Stimulated activated CD4-positive, alpha-beta T cell treated with anti-CD3 and anti-CD28 coated beads, Interleukin-4, amount 100 ng/mL, for 48 hours (primary cell): ENCODE data around the gene THAP6.
"Not testable (repeated sequence)": the region's sequence is repeated elsewhere in the genome, so short reads cannot be mapped to it uniquely, and the experiment has no call there.

Source experiments
- DNase-seq, 2 donors: peaks; one replicate each; pipeline ENCODE4 v3.0.0-alpha.2; 2020; ENCODE audit warnings: low read depth in 2 of 2

Gene THAP6

DNA sequence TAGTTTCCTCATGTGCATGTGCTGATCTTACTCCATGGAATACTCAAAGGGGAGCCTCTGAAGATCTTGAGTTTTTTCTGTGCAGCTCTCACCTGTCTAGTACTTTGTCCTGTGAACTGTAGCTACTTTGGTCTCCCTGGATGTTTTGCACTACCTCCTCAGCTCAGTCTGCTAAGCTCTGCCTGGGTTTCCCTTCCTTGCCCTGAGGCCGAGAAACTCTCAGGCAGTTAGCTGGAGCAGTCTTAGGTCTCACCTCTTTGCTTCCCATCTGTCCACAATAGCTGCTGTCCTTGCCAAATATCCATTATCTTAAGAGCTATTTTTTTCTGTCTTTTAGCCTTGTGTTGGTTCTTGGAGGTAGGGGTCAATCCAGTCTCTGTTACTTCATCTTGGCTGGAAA is 11.6 kb downstream of the THAP6 start:
- no peak for DNase-seq

DNA sequence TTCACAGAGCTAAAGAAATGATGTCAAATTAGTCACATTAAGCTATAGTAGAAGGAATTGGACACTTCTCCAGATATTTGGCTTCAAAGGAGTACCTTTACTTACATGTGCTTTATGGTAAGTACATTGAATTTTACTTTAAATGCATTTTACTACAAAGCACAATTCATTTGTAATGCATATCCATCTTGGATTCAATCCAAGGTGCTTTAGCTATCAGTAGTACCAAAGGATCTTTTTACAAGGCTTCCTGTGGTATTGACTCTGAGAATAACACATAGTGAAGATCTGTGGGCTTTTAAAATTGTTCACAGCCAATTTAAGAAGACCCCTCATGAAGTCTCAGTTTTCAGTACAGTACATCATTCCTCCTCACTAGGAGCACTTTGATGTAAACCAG is 13.2 kb downstream of the THAP6 start:
- no peak for DNase-seq

DNA sequence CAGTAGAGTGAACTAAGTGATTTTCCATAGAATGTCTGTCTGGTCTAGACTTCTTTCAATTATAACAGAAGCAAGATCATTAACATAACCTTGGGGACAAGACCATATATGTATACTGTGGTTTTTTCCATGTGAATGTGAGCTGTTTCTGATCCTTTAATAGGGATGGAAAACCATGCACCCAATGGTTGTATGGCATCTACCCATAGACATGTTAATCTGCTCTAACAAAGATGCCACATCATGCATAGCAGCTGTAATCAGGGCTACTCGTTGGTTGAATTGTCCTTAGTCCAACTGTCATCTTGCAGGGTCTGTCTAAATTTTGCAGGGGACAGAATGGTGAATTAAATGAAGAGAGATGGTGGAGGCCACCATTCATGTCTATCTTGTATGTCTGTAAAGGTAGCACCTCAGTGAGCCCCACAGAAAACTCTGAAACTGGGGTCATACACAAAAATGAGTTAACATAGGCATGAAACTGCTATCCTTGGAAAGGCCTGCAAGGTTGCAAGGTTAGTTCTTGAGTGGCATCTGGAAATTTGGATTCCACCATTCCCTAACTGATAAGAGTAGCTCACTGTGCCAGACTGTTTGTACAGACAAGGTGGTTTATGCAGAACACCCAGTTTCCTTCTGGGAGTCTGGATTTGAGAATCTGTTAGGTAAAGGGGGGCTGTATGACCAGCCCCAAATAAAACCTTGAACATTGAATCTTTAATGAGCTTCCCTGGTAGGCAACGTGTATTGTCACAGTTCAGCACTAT is 16.5 kb downstream of the THAP6 start:
- no peak for DNase-seq

DNA sequence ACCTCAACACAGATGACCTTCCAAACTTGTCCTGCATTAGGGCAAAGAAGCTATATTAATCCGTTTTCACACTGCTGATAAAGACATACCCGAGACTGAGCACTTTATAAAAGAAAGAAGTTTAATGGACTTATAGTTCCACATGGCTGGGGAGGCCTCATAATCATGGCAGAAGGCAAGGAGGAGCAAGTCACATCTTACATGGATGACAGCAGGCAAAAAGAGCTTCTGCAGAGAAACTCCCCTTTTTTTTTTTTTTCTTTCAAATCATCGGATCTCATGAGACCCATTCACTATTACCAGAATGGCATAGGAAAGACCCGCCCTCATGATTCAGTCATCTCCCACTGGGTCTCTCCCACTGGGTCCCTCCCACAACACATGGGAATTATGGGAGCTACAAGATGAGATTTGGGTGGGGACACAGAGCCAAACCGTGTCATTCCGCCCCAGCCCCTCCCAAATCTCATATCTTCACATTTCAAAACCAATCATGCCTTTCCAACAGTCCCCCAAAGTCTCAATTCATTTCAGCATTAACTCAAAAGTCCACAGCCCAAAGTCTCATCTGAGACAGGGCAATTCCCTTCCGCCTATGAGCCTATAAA is 17.4 kb downstream of the THAP6 start:
- not testable (repeated sequence) for DNase-seq

DNA sequence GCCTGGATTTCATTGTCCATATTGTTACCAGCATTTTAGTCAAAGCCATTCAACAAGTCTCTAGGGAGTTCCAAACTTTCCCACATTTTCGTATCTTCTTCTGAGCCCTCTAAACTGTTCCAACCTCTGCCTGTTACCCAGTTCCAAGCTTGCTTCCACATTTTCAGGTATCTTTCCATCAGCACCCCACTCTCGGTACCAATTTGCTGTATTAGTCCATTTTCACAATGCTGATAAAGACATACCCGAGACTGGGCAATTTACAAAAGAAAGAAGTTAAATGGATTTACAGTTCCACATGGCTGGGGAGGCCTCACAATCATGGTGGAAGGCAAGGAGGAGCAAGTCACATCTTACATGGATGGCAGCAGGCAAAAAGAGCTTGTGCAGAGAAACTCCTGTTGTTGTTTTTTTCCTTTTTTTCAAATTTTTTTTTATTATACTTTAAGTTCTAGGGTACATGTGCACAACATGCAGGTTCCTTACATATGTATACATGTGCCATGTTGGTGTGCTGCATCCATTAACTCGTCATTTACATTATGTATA is 19.1 kb downstream of the THAP6 start:
- DNase-seq = not testable (repeated sequence)

DNA sequence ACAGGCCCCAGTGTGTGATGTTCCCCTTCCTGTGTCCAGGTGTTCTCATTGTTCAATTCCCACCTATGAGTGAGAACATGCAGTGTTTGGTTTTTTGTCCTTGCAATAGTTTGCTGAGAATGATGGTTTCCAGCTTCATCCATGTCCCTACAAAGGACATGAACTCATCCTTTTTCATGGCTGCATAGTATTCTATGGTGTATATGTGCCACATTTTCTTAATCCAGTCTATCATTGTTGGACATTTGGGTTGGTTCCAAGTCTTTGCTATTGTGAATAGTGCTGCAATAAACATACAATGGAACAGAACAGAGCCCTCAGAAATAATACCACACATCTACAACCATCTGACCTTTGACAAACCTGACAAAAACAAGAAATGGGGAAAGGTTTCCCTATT is 19.7 kb downstream of the THAP6 start:
- DNase-seq = not testable (repeated sequence)

DNA sequence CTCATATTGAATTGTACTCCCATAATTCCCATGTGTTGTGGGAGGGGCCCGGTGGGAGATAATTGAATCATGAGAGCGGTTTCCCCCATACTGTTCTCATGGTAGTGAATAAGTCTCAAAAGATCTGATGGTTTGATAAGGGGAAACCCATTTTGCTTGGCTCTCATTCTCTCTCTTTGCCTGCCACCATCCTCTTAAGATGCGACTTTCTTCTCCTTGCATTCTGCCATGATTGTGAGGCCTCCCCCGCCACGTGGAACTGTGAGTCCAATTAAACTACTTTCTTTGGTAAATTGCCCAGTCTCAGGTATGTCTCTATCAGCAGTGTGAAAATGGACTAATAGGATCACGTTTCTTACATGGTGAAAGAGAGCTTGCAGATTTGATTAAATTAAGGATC is 23.0 kb downstream of the THAP6 start:
- not testable (repeated sequence) for DNase-seq

DNA sequence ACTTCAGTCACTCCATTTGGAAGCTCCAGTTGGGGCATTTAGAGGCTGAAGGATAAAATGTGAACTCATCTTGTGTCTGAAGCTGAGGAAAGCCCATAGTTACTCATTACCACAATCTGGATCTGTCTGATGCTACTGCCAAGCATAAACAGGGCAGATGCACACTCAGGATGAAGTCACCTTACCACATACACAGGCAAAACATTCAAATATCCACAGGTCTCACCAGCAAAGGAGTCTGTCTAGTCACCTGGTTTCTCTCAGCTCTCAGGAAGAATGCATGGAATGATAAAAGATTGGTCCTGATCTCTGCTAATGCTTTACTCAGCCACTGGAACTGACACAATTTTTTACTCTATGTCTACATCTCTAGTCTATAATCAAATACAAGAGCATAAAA is 28.6 kb downstream of the THAP6 start:
- no peak for DNase-seq

DNA sequence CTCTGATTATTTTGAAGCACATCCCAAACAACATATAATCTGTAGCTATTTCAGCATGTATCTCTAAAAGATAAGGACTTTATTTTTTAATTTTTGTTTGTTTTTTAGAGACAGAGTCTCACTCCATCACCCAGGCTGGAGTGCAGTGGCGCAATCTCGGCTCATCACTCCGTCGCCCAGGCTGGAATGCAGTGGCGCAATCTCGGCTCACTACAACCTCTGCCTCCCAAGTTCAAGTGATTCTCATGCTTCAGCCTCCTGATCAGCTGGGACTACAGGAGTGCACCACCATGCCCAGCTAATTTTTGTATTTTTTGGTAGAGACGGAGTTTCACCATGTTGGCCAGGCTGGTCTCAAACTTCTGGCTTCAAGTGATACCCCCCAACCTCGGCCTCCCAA is 29.9 kb downstream of the THAP6 start:
- not testable (repeated sequence) for DNase-seq

DNA sequence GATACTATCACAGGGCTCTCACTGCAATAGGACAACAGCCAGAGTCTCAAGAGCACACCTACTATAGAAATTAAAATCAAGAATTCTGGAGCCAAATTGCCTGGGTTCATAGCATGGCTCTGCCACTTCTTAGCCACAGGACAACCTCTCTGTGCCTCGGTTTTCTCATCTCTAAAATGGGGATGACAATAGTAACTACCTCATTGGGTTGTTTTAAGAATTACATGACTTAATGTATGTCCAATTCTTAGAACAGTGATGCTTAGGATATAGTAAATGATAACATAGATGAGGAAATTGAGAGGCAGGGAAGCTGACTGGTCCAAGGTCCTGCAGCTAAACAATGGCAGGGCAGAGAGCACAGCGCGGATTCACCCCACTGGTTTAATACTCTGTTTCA is 30.6 kb downstream of the THAP6 start:
- DNase-seq = no peak

DNA sequence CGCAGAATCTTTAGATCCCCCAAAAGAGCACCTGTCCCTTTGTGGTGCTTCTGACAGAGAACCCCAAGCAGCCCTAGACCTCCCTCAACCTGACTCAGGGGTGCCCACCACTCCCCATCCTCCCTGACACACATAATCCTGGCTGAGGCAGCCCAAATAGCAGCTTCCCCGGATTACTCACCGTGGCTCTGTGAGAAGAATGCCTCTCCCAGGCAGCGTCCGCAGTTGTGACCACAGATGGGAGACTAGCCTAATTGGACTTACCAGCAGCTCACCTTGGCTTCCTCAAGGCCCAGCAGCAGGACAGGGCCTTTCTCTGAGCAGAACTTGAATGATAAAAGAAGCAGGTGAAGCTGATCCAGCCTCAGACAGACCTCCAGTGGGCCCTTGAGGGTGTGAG is 31.3 kb downstream of the THAP6 start:
- no peak for DNase-seq

DNA sequence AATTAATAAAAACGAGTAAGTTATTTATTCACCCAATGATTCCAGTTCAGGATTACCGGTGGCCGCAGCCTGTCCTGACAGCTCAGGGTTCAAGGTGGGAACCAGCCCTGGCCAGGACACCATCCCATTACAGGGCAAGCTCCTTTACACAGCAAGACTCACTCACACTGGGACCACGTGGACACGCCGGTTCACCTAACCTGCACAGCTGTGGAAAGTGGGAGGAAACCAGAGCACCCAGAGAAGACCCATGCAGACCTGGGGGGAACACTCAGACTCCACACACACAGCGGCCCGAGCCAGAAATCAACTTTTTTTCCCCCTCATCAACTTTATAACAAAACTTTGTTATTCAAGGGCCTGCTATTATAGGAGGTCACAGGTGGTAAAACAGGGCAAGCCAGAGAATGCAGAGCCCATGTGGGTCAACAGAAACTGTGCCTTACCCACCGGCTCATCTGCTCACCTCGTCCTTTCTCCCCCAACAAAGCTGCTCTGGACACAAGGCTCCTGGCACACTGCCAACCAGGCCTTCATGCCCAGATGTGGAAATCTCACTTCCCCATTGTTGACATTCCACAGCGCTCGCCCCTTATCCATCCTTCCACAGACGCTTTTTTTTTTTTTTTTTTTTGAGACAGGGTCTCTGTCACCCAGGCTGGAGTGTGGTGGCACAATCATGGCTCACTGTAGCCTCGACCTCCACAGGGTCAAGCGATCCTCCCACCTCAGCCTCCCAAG is 33.5 kb downstream of the THAP6 start:
- no peak for DNase-seq

DNA sequence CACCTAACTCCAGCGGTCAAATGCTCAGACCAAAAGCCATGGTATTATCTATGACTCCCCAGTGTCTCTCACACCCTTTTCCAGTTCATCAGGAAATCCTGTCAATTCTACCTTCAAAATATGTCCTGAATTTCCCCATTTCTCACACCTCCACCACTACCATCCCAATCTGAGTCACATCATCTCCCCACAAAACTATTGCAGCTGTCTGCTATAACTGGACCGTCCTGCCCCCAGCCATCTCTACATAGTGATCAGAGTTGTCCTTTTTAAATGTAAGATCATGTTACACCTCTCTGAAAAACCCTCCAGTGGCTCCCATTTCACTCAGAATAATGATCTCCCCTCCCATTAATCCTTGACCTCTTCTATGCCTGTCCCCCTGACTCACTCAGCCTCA is 34.7 kb downstream of the THAP6 start:
- no peak for DNase-seq

DNA sequence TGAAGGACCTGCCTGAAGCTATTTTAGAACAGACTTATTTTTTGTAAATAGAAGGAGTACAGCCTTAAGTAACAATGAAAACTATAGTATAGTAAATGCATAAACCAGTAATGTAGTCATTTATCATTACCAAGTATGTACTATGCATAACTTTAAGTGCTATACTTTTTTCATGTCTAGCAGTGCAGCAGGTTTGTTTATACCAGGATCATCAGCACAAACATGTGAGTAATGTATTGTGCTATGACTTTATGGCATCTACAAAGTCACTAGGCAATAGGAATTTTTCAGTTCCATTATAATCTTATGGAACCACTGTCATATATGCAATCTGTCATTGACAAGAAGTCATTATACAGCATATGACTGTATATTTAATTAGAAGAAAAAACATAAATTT is 38.2 kb downstream of the THAP6 start:
- DNase-seq = no peak

DNA sequence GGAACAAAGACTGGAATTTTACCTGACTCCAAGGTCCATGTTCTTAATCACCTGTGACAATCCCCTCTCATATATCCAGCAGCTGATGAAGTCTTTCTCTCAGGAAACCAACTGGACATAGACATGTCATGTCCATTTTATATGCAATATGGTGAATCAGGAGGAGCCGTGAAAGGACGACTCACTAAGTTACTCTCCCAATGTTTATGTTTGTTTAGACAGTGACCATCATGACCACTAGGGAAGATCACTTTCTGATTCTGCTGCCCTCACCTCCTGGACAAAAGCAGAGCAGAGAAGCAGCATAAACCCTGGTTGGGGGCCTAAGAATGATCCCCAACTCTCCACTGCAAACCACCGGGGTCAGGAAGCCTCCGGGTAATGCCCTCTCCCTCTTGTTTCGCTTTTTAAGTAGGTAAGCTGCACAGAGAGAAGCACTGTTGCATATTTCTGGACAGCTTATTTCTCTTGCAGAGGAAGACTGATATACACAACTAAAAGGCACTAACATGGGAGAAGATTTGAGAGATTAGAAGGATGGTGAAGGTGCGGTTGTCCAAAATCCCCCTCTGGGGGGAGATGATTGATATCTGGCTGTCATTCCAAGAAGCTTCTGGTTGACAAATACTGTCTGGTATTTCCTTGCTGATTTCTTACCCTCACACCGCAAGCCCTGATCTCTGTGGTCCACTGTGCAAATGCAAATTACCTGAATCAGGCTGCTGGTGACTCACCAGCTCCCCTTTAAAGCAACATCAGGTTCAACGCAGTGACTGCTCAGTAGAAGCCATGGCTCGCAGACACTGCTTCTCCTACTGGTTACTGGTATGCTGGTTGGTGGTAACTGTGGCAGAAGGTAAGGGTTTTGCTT is 41.3 kb downstream of the THAP6 start, which contains the start of gene ODAPH:
Gene ODAPH, plus strand, starts transcription at position 773 of the 871 bp plus-strand sequence. Its CDS starts 17 bp downstream, at position 790.
- DNase-seq = peak in 1 of 2 donors; percentile 21

DNA sequence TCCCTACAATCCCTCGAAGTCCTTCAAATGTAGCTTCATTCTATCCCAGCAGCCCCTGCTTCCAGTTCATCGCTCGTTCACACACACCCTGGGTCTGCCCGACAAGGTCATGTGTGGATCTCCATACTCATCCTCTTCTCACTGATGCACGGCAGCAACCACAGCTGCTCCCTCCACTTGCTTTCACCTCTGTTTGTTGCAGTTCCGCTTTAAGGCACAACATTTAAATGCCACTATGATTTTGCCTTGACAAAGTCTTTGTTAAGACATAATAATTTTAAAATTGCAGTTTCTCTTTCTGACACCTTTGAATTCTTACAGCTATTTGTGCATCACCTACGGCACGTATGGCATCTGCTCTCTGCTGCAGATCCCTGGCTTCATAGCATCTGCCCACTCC is 43.4 kb downstream of the THAP6 start:
- DNase-seq = no peak

DNA sequence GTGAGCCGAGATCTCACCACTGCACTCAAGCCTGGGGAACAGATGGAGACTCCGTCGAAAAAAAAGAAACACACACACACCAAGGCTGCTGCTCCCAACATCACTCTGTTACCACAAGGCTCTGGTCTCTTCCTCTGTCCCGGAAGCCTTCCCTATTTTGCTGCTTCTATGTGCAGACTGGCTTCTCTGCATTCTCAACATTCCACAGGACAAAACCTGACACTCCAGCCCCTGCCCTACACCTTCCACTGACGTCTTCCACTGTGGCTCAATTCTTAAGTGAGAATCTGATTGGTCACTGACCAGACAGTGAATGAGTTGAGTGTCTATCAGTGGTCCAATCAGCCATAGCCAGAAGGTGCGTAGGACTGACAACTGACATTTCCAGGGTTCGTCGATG is 47.5 kb downstream of the THAP6 start:
- DNase-seq = no peak

DNA sequence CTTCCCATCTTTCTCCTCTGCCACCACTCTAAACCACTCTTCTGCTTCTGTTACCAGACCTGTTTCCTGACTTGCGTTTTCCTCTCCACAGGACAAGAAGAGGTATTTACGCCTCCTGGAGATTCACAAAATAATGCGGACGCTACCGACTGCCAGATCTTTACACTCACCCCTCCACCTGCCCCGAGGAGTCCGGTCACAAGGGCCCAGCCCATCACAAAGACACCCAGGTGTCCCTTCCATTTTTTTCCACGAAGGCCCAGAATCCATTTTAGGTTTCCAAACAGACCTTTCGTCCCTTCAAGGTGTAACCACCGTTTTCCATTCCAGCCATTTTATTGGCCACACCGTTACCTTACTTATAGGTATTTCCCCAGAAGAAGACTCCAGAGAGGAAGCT is 49.8 kb downstream of the THAP6 start:
- no peak for DNase-seq

DNA sequence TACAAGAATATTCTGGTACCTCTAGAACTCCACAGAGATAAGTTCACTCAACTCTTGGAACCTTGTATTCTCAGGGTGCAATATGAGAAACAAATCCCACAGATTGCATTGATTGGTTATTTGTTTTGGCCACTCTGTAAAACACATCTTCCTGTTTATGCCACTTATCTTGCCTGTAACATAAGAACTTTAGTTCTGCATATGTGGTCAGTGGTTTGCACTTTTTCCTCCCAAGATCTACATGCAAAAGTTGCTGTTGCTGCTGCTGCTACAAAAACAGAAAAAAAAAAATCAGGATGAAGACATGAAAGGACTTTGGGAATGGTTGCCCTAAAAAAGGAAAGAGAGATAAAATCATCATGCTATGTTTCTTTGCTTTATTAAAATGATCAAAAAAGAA is 51.2 kb downstream of the THAP6 start:
- DNase-seq = no peak

DNA sequence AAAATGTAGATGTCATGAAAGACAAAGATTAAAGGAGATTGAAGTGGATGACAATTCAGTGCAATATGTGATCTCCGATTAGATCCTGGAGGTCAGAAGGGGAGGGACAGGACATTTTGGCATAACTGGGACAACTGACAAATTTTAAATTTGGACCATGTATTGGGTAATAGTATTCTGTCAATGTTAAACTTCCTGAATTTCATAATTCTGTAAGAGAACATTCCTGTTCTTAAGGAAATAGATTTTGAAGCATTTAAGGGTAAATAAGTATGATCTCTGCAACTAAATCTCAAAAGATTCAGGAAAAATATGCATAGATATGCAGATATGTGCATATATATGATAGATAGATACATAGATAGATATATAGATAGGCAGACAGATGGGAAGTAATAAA is 52.6 kb downstream of the THAP6 start:
- no peak for DNase-seq

DNA sequence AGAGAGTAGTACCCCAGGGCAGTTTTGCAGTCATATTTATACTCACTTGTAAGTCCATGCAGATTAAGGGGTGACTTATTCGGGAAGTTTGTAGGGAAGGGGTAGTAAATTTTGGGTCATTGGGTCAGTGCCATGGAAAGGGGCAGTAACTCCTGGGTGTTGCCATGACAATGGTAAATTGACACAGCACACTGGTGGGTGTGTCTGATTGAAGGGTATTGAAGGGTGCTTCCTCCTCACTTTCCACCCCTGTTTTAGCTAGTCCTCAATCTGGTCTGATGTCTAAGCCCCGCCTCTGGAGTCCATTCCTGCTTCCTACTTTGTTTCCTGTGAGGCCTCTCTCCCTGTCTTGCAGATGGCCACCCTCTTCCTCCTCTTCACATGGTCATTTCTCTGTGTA is 53.5 kb downstream of the THAP6 start:
- no peak for DNase-seq
